Lung (tissue), 12 donors: ENCODE results near the gene PPFIA3. TPM values are rescaled to one million over a fixed set of nuclear protein-coding genes. Genes with fewer than 3 reads are reported as not detected.

Experiments
- ATAC-seq: fragments of 200-7000 bp; cut with Tn5 transposase; one replicate; pipeline ENCODE4 v1.9.1; 2020; ENCODE audit warnings: moderate number of reproducible peaks; ENCODE audit not compliant: insufficient read depth, low FRiP score
- DNase-seq, 3 donors: peaks; one replicate each; pipeline ENCODE4 v3.0.0-alpha.2; 2013 to 2017
- H3K27ac ChIP-seq, 2 donors: one replicate each; pipeline ENCODE4 v1.5.1; 2013; ENCODE audit warnings: mild to moderate bottlenecking in 2 of 2, moderate library complexity in 2 of 2, control low read depth in 1 of 2, inconsistent platforms in 1 of 2, low read depth in 1 of 2, low read length in 1 of 2
- H3K27me3 ChIP-seq, 3 donors: one replicate each; pipeline ENCODE4 v1.5.1; 2013; ENCODE audit warnings: low read length in 2 of 3; ENCODE audit not compliant: control insufficient read depth in 3 of 3, insufficient read depth in 3 of 3
- H3K36me3 ChIP-seq, 4 donors: one replicate each; pipeline ENCODE4 v1.5.1; 2013; ENCODE audit warnings: low read length in 4 of 4, mild to moderate bottlenecking in 1 of 4, moderate library complexity in 1 of 4; ENCODE audit not compliant: control insufficient read depth in 4 of 4, insufficient read depth in 4 of 4
- H3K4me1 ChIP-seq, 5 donors: one replicate each; pipeline ENCODE4 v1.5.1; 2013; ENCODE audit warnings: low read length in 5 of 5, mild to moderate bottlenecking in 2 of 5, moderate library complexity in 1 of 5; ENCODE audit not compliant: control insufficient read depth in 5 of 5, insufficient read depth in 5 of 5
- H3K4me3 ChIP-seq: one replicate; pipeline ENCODE4 v1.5.1; 2013; ENCODE audit warnings: mild to moderate bottlenecking, control low read depth, moderate library complexity
- H3K9ac ChIP-seq, 2 donors: one replicate each; pipeline ENCODE4 v1.5.1; 2013; ENCODE audit warnings: low read length in 2 of 2, control low read depth in 1 of 2; ENCODE audit not compliant: insufficient read depth in 1 of 2
- H3K9me3 ChIP-seq, 4 donors: one replicate each; pipeline ENCODE4 v1.5.1; 2013; ENCODE audit warnings: low read length in 3 of 4, mild to moderate bottlenecking in 1 of 4, moderate library complexity in 1 of 4; ENCODE audit not compliant: control insufficient read depth in 4 of 4, insufficient read depth in 3 of 4
- WGBS, 2 donors: extraction: QIAGEN DNeasy Blood & Tissue Kit; methylation state at CpG; one replicate each; pipeline ENCODE4 v1.1.7; 2013; 5-methylcytosine and 5-hydroxymethylcytosine counted together
- polyA plus RNA-seq, 2 donors: library from polyadenylated mRNA; stranded (reverse); fragments of 200-250 nt; gene quantifications; one replicate each; pipeline ENCODE4 v1.2.1, GENCODE V29; 2013
- total RNA-seq, 2 donors: library from RNA; depleted of rRNA in 1 of 2; stranded (reverse); fragments of >200 nt in 1 of 2; gene quantifications; one replicate each; pipeline ENCODE4 v1.2.1, GENCODE V29; 2014 to 2021
- TF ChIP-seq, protein P1 (sequence below): IDR thresholded peaks from 2 replicates; pipeline ENCODE4 v1.5.1; 2012; ENCODE audit warnings: mild to moderate bottlenecking; ENCODE audit errors: control extremely low read depth, extremely low read depth
- donor health status: control.
- donor health status: control.
- donor health status: Bipolar disorder and iron deficiency.
- donor health status: healthy.
- donor health status: DM: yes; HTN: yes; CAD: no.

The PPFIA3 gene
- total and polyA plus RNA-seq, 4 donors: 3.0 to 10.6 (median 8.6) TPM

DNA sequence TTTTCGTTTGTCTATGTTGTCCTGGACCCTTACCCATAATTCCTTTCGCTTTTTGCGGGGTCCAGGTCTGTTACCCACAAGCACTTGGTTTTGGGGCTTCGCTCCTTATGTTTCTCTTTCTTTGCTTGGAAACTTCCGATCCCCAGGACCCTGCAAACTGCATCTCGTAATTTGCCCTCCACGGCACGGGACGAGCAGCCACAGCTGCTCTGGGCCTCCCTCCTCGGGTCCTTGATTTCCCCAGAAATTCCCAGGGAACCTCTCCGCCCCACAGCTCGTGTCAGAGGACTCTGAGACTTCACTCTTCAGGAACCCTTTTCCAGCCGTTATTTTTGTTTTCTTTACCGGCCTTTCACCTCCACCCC is 33.5 kb upstream of the PPFIA3 start:
- Histone ChIP-seq H3K9ac (peak overlapping the region; percentile 93 to 97), H3K27ac (peak overlapping the region; percentile 92 to 93), H3K36me3 (peaks cover 11 to 25% (median 23%) of the 10 kb centered on the region in 4 donors), H3K27me3 (no peaks in the 10 kb centered on the region), H3K9me3 (peaks cover 0 to 1% (median 0%) of the 10 kb centered on the region in 4 donors), H3K4me3 (peak overlapping the region; percentile 94), H3K4me1 (peaks cover 4 to 14% (median 9%) of the 10 kb centered on the region in 5 donors)
- WGBS, 2 donors: 2% methylated on average over 14 of the region's 14 CpGs
- TF ChIP-seq, protein P1, sequence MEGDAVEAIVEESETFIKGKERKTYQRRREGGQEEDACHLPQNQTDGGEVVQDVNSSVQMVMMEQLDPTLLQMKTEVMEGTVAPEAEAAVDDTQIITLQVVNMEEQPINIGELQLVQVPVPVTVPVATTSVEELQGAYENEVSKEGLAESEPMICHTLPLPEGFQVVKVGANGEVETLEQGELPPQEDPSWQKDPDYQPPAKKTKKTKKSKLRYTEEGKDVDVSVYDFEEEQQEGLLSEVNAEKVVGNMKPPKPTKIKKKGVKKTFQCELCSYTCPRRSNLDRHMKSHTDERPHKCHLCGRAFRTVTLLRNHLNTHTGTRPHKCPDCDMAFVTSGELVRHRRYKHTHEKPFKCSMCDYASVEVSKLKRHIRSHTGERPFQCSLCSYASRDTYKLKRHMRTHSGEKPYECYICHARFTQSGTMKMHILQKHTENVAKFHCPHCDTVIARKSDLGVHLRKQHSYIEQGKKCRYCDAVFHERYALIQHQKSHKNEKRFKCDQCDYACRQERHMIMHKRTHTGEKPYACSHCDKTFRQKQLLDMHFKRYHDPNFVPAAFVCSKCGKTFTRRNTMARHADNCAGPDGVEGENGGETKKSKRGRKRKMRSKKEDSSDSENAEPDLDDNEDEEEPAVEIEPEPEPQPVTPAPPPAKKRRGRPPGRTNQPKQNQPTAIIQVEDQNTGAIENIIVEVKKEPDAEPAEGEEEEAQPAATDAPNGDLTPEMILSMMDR: no peak
- ATAC-seq (no peak), DNase-seq (no peak)

DNA sequence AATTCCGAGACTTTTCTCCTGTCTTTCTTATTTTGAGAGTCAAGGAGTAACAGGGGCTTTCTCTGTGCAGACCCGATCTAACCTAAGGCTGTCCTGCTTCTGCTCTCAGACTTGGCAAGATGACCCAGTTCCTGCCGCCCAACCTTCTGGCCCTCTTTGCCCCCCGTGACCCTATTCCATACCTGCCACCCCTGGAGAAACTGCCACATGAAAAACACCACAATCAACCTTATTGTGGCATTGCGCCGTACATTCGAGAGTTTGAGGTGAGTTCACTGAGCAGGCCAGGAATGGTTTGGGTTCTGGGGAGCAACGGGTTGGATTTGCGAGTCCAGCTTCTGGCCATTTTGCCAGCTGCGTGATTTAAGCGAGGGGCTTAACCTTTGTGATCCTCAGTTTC is 33.0 kb upstream of the PPFIA3 start:
- DNase-seq: no peak
- no peak for ATAC-seq
- peaks cover 0 to 1% (median 0%) of the 10 kb centered on the region in 4 donors for H3K9me3 ChIP-seq
- TF ChIP-seq, protein P1: no peak
- H3K36me3 ChIP-seq: peaks cover 11 to 29% (median 25%) of the 10 kb centered on the region in 4 donors
- peak overlapping the region; percentile 93 to 97 for H3K9ac ChIP-seq
- peaks cover 4 to 14% (median 9%) of the 10 kb centered on the region in 5 donors for H3K4me1 ChIP-seq
- H3K4me3 ChIP-seq: peak overlapping the region; percentile 94
- no peak overlapping the region for H3K27ac ChIP-seq
- WGBS, 2 donors: 44 to 74% methylated on average over 11 of the region's 11 CpGs
- H3K27me3 ChIP-seq: no peaks in the 10 kb centered on the region

DNA sequence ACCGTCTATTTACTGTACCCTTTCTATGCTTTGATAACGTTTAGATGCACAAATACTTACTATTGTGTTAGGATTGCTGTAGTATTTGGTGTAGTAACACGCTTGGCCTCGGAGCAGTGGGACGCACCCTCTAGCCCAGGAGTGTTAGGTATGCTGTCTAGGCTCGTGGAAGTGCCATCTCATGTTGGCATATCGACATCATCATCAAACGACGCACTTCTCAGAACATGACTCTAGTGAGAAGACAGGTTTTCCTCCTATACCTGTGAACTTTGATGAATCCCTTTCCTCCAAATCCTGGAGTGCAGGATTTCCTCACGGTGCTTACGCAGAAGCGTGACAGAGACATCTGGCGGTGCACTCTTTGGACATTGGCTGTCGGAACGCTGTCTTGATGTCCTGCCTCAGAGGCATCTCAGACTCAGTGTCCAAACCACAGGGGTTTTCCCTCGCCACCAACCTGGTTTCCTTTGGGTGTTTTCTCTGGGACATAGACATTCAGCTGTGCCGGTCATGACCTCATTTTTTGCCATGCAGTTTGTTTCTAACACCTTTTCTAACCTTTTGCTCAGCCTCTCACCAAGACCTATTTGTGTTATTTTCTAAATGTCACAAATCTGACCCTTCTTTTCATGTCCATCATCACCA is 27.8 kb upstream of the PPFIA3 start:
- no peak overlapping the region for H3K4me3 ChIP-seq
- H3K4me1 ChIP-seq: peaks cover 0 to 7% (median 4%) of the 10 kb centered on the region in 5 donors
- H3K27me3 ChIP-seq: no peaks in the 10 kb centered on the region
- 93 to 95% methylated on average over 17 of the region's 17 CpGs for WGBS, 2 donors
- no peak overlapping the region for H3K9ac ChIP-seq
- peaks cover 17 to 46% (median 33%) of the 10 kb centered on the region in 4 donors for H3K36me3 ChIP-seq
- DNase-seq (no peak), ATAC-seq (no peak)
- H3K27ac ChIP-seq: no peak overlapping the region
- TF ChIP-seq, protein P1: no peak
- peaks cover 0 to 1% (median 0%) of the 10 kb centered on the region in 4 donors for H3K9me3 ChIP-seq
